ENCODE data around the gene MSI2. TPM values are rescaled to one million over a fixed set of nuclear protein-coding genes. Genes with fewer than 3 reads are reported as not detected.

Gene MSI2
- polyA plus RNA-seq, 1 of the 3 experiments (the other 2 are of a cell fraction) = 24.1 TPM

DNA sequence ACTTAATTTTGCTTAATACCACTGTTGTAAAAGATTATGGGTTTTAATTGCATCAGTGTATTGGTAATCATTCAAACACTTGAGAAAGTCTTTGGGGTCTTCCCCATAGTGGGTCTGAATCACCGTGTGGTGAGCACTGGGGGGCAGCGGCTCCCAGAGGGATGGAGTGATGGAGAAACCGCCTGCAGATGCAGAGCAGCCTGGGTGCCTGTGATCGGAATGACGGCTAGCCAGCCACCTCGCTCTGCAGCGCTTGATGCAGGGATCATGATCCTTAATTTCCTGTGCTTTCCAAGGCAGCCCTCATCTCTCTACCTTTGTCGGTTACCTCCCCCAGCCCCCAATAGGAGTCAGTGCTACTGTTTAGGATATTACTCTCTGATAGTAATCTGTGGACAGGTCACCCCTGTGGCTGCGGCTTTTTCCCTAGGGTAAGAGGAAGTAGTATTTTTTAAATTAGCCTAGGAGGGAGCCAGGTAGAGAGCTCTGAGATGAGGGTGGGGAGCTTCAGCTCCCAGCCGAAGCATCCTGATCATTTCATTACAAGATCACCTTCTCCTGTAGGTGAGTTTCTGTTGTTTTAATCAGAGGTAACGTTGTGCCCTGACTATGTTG is 135.6 kb downstream of the MSI2 start:
- ChIA-PET CTCF (interaction anchor here (0.6 to 1.2 kb wide), 2 partner anchors 11 to 129 kb away, joined by 3 read pairs; no protein-coding TSS in a partner anchor), POLR2A (no interaction called here)
- Histone ChIP-seq H3K27me3 (ENCODE audit: insufficient read depth) (no peaks in the 10 kb centered on the region), H3K9ac (no peak overlapping the region), H3F3A (replicated peaks; ENCODE audit: insufficient read depth) (no peaks in the 10 kb centered on the region), H2AFZ (ENCODE audit: low read depth) (no peak overlapping the region), H3K27ac (ENCODE audit: low read depth in 2 of 2, low read length in 1 of 2) (no peak overlapping the region), H3K9me3 (no peaks in the 10 kb centered on the region; the same call in 1 of the 2 replicates), H3K36me3 (replicated peaks in 1 of 2; ENCODE audit: control insufficient read depth in 1 of 2, insufficient read depth in 2 of 2, low read length in 1 of 2) (peaks cover 0 to 11% of the 10 kb centered on the region in 2 experiments), H3K4me2 (no peak overlapping the region), H3K4me3 (ENCODE audit: low read depth in 2 of 2, low read length in 1 of 2) (no peak overlapping the region), H3K9me2 (no peaks in the 10 kb centered on the region), H3K4me1 (ENCODE audit: control insufficient read depth in 1 of 2, insufficient read depth in 2 of 2, low read depth in 1 of 2, low read length in 1 of 2) (peaks cover 0 to 21% of the 10 kb centered on the region in 2 experiments; a peak in 1 of 4 replicates), H4K20me1 (ENCODE audit: insufficient read depth) (no peaks in the 10 kb centered on the region), H3K79me2 (ENCODE audit: insufficient read depth) (no peaks in the 10 kb centered on the region; the same call in 1 of the 2 replicates)
- 95% methylated on average over 11 of the region's 11 CpGs for WGBS (ENCODE audit: low lambda C conversion rate)
- no peak for TF ChIP-seq FOXM1 (IDR thresholded peaks at IDR 0.05; ENCODE audit: low read depth)
- no peak for TF ChIP-seq NRF1 (IDR thresholded peaks at IDR 0.05; ENCODE audit: low read depth, low read length)
- TF ChIP-seq, protein P1, sequence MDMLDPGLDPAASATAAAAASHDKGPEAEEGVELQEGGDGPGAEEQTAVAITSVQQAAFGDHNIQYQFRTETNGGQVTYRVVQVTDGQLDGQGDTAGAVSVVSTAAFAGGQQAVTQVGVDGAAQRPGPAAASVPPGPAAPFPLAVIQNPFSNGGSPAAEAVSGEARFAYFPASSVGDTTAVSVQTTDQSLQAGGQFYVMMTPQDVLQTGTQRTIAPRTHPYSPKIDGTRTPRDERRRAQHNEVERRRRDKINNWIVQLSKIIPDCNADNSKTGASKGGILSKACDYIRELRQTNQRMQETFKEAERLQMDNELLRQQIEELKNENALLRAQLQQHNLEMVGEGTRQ (IDR thresholded peaks at IDR 0.05; ENCODE audit: borderline replicate concordance, low read depth, low read length) = no peak
- no peak for TF ChIP-seq RXRA (IDR thresholded peaks at IDR 0.05; ENCODE audit: borderline replicate concordance, low read depth)
- no peak for DNase-seq

DNA sequence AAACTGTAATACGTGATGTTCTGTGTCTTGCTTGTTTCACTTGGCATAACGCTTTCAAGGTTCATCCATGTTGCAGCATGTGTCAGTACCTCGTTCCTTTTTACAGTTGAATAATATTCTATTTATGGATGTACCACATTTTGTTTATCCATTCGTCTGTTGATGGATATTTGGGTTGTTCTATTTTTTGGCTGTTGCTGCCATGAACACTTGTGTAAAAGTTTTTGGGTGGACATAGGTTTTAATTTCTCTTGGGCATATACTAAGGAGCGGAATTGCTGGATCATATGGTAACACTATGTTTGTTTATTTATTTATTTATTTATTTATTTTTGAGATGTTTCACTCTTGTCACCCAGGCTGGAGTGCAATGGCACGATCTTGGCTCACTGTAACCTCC is 137.0 kb downstream of the MSI2 start:
- WGBS (ENCODE audit: low lambda C conversion rate) = 92% methylated on average over 6 of the region's 6 CpGs
- Histone ChIP-seq H2AFZ (ENCODE audit: low read depth) (no peak overlapping the region), H3K9me3 (no peaks in the 10 kb centered on the region; the same call in 1 of the 2 replicates), H3K9ac (no peak overlapping the region), H4K20me1 (ENCODE audit: insufficient read depth) (no peaks in the 10 kb centered on the region), H3K4me2 (no peak overlapping the region), H3F3A (replicated peaks; ENCODE audit: insufficient read depth) (no peaks in the 10 kb centered on the region), H3K4me3 (ENCODE audit: low read depth in 2 of 2, low read length in 1 of 2) (no peak overlapping the region), H3K79me2 (ENCODE audit: insufficient read depth) (no peaks in the 10 kb centered on the region; the same call in 1 of the 2 replicates), H3K36me3 (replicated peaks in 1 of 2; ENCODE audit: control insufficient read depth in 1 of 2, insufficient read depth in 2 of 2, low read length in 1 of 2) (peaks cover 0 to 11% of the 10 kb centered on the region in 2 experiments), H3K9me2 (no peaks in the 10 kb centered on the region), H3K27ac (ENCODE audit: low read depth in 2 of 2, low read length in 1 of 2) (no peak overlapping the region), H3K4me1 (ENCODE audit: control insufficient read depth in 1 of 2, insufficient read depth in 2 of 2, low read depth in 1 of 2, low read length in 1 of 2) (peaks cover 0 to 26% of the 10 kb centered on the region in 2 experiments; a peak in 1 of 4 replicates), H3K27me3 (ENCODE audit: insufficient read depth) (no peaks in the 10 kb centered on the region)
- ChIA-PET CTCF (no interaction called here), POLR2A (no interaction called here)
- no peak for DNase-seq
- TF ChIP-seq RFX5 (IDR thresholded peaks at IDR 0.05; ENCODE audit: low read length) (no peak), SMC3 (IDR thresholded peaks at IDR 0.05; ENCODE audit: low read depth, low read length) (no peak)
- TF ChIP-seq, protein P2, sequence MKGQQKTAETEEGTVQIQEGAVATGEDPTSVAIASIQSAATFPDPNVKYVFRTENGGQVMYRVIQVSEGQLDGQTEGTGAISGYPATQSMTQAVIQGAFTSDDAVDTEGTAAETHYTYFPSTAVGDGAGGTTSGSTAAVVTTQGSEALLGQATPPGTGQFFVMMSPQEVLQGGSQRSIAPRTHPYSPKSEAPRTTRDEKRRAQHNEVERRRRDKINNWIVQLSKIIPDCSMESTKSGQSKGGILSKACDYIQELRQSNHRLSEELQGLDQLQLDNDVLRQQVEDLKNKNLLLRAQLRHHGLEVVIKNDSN (IDR thresholded peaks at IDR 0.05; ENCODE audit: borderline replicate concordance, low read depth) = no peak

DNA sequence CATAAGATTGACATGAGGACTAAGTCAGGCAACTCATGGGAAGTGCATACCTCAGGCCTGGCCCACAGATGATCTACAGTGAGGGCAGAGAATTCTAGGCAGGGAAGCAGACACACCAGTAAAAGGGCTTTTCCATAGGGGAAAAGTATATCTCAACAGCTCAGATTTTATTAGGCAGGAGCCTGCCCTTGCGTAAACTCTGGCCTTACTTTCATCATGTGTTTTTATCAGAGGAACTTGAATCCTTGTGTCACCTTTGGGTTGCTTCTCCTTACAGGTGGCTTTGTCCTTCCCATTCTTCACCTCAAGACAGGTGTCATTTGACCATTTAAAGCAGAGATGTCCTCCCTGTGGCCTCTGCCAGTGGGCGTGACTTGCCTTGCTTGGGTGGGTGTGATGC is 138.1 kb downstream of the MSI2 start:
- no peak for TF ChIP-seq FOXJ3 (CRISPR knock-in tag; IDR thresholded peaks at IDR 0.05)
- TF ChIP-seq RFX5 (IDR thresholded peaks at IDR 0.05; ENCODE audit: low read length) = no peak
- TF ChIP-seq NRF1 (IDR thresholded peaks at IDR 0.05; ENCODE audit: low read depth, low read length) = no peak
- TF ChIP-seq TEAD4 (IDR thresholded peaks at IDR 0.05; ENCODE audit: borderline replicate concordance, insufficient read depth) = no peak
- TF ChIP-seq POLR2AphosphoS5 (IDR thresholded peaks at IDR 0.05; ENCODE audit: low read depth, low read length) = no peak
- TF ChIP-seq GABPA (IDR thresholded peaks at IDR 0.05; ENCODE audit: low read depth) = no peak
- no peak for TF ChIP-seq MEF2A (IDR thresholded peaks at IDR 0.05; ENCODE audit: borderline replicate concordance, low read depth)
- TF ChIP-seq SMC3 (IDR thresholded peaks at IDR 0.05; ENCODE audit: low read depth, low read length) = no peak
- TF ChIP-seq RCOR1 (IDR thresholded peaks at IDR 0.05; ENCODE audit: low read length) = no peak
- TF ChIP-seq SIN3A (IDR thresholded peaks at IDR 0.05; ENCODE audit: borderline replicate concordance, low read depth, low read length) = no peak
- TF ChIP-seq, protein P3, sequence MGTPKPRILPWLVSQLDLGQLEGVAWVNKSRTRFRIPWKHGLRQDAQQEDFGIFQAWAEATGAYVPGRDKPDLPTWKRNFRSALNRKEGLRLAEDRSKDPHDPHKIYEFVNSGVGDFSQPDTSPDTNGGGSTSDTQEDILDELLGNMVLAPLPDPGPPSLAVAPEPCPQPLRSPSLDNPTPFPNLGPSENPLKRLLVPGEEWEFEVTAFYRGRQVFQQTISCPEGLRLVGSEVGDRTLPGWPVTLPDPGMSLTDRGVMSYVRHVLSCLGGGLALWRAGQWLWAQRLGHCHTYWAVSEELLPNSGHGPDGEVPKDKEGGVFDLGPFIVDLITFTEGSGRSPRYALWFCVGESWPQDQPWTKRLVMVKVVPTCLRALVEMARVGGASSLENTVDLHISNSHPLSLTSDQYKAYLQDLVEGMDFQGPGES (IDR thresholded peaks at IDR 0.05; ENCODE audit: low read depth, low read length) = no peak
- no peak for TF ChIP-seq RXRA (IDR thresholded peaks at IDR 0.05; ENCODE audit: borderline replicate concordance, low read depth)
- no peak for TF ChIP-seq RAD21 (IDR thresholded peaks at IDR 0.05; ENCODE audit: low read length)
- TF ChIP-seq TCF12 (IDR thresholded peaks at IDR 0.05) = no peak
- TF ChIP-seq, protein P4, sequence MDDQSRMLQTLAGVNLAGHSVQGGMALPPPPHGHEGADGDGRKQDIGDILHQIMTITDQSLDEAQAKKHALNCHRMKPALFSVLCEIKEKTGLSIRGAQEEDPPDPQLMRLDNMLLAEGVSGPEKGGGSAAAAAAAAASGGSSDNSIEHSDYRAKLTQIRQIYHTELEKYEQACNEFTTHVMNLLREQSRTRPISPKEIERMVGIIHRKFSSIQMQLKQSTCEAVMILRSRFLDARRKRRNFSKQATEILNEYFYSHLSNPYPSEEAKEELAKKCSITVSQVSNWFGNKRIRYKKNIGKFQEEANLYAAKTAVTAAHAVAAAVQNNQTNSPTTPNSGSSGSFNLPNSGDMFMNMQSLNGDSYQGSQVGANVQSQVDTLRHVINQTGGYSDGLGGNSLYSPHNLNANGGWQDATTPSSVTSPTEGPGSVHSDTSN (IDR thresholded peaks at IDR 0.05) = no peak
- no peak overlapping the region for H3K4me2 ChIP-seq
- ChIA-PET POLR2A (no interaction called here), CTCF (interaction anchor here (1.1 kb wide), 1 partner anchor 24 kb away, joined by 4 read pairs; no protein-coding TSS in a partner anchor)
- no peaks in the 10 kb centered on the region; the same call in 1 of the 2 replicates for H3K9me3 ChIP-seq
- H4K20me1 ChIP-seq (ENCODE audit: insufficient read depth) = no peaks in the 10 kb centered on the region
- 96% methylated on average over 2 of the region's 2 CpGs for WGBS (ENCODE audit: low lambda C conversion rate)
- H3K9me2 ChIP-seq = no peaks in the 10 kb centered on the region
- H3K36me3 ChIP-seq (replicated peaks in 1 of 2; ENCODE audit: control insufficient read depth in 1 of 2, insufficient read depth in 2 of 2, low read length in 1 of 2) = peaks cover 0 to 11% of the 10 kb centered on the region in 2 experiments
- H3K4me3 ChIP-seq (ENCODE audit: low read depth in 2 of 2, low read length in 1 of 2) = no peak overlapping the region
- H3K27ac ChIP-seq (ENCODE audit: low read depth in 2 of 2, low read length in 1 of 2) = no peak overlapping the region; a peak in 1 of 4 replicates
- no peaks in the 10 kb centered on the region for H3F3A ChIP-seq (replicated peaks; ENCODE audit: insufficient read depth)
- H3K79me2 ChIP-seq (ENCODE audit: insufficient read depth) = no peaks in the 10 kb centered on the region; the same call in 1 of the 2 replicates
- no peaks in the 10 kb centered on the region for H3K27me3 ChIP-seq (ENCODE audit: insufficient read depth)
- H2AFZ ChIP-seq (ENCODE audit: low read depth) = no peak overlapping the region
- no peak overlapping the region for H3K9ac ChIP-seq
- DNase-seq = no peak
- H3K4me1 ChIP-seq (ENCODE audit: control insufficient read depth in 1 of 2, insufficient read depth in 2 of 2, low read depth in 1 of 2, low read length in 1 of 2) = peaks cover 0 to 26% of the 10 kb centered on the region in 2 experiments; a peak in 1 of 4 replicates
